ENCODE measurements around the gene FAM78A.

DNA sequence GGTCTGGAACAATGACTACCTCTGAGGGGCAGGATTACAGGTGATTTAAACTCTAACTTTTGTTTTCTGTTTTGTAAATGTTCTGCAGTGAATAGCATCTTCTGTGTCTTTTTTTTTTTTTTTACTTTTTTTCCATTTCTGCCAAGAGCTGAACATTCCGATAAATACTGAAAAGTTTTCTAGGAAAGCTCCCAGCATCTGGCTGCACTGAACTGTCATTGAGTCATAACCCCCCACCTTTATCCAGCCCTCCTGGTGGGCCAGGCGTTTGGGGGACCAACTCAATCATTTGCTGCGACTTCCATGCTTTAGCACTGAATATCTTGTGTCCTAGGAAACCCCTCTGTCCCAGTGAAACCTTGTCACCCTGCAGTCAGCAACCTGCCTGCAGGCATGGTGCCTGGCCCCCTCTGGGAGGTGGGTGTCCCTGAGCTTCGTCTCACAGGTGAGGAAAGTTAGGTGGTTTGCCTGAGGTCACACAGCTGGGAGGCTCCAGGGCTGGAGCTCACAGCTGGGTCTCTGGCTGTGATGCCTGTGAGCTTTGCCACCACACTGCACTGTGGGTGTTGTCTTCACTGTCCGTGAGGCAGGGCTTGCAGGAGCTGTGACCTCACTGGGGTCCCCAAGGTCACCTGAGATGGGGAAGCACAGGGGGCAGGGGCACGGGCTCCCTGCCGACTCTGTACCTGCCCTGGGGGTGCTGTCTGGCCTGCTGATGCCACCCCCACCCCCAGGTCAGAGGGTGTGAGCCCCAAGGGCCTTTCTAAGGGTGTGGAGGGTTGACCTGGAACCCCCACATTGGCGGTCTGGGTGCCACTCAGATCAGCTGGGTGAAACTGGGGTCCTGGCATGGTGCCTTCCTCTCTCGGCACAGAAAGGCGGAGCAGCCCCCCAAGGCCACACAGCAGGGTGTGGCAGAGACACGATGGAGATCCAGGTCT lies 27.3 kb upstream of the FAM78A start:
- TF ChIP-seq EZH2phosphoT487 (IDR thresholded peaks at IDR 0.05; ENCODE audit: borderline replicate concordance, low read length) (no peak), EZH2 (IDR thresholded peaks at IDR 0.05; ENCODE audit: low read length, unreplicated experiment) (no peak)
- TF ChIP-seq, protein P1, sequence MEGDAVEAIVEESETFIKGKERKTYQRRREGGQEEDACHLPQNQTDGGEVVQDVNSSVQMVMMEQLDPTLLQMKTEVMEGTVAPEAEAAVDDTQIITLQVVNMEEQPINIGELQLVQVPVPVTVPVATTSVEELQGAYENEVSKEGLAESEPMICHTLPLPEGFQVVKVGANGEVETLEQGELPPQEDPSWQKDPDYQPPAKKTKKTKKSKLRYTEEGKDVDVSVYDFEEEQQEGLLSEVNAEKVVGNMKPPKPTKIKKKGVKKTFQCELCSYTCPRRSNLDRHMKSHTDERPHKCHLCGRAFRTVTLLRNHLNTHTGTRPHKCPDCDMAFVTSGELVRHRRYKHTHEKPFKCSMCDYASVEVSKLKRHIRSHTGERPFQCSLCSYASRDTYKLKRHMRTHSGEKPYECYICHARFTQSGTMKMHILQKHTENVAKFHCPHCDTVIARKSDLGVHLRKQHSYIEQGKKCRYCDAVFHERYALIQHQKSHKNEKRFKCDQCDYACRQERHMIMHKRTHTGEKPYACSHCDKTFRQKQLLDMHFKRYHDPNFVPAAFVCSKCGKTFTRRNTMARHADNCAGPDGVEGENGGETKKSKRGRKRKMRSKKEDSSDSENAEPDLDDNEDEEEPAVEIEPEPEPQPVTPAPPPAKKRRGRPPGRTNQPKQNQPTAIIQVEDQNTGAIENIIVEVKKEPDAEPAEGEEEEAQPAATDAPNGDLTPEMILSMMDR (conservative IDR thresholded peaks at IDR 0.05; ENCODE audit: low read depth, low read length) = no peak
